H1 (cell line): ENCODE measurements around the gene CUL4A. TPM values are rescaled to one million over a fixed set of nuclear protein-coding genes. Genes with fewer than 3 reads are reported as not detected.

Experiments
- CTCF ChIA-PET: fragments of 300-600 bp; sonication (Branson Sonifier 250); formaldehyde crosslinking; loops from one replicate; lab custom pipeline; 2021; ENCODE audit not compliant: partially characterized antibody; lab: Charles Lee
- POLR2A ChIA-PET: fragments of 300-600 bp; sonication (Branson Sonifier 250); formaldehyde crosslinking; loops from one replicate; lab custom pipeline; 2021; ENCODE audit warnings: inconsistent platforms; ENCODE audit not compliant: partially characterized antibody; lab: Charles Lee
- DNase-seq, 2 experiments: peaks; one replicate each; pipeline versions ENCODE4 v3.0.0 to v3.0.0-alpha.2; 2010 to 2022; ENCODE audit warnings: low spot score in 2 of 2, low read depth in 1 of 2, mixed read lengths in 1 of 2
- FAIRE-seq: peaks from 2 replicates; lab custom pipeline; 2011; peaks lifted over from hg19 to GRCh38; lab: Jason Lieb, UNC
- H2AFZ ChIP-seq: 2 replicates; pipeline ENCODE4 v1.8.1; 2012; ENCODE audit warnings: low read length, inconsistent platforms
- H2AK5ac ChIP-seq: 2 replicates; pipeline ENCODE4 v1.6.1; 2013; ENCODE audit warnings: low read depth, low read length
- H2BK120ac ChIP-seq: replicated peaks from 2 replicates; pipeline ENCODE3; 2013; ENCODE audit warnings: low read depth, low read length, inconsistent platforms
- H2BK12ac ChIP-seq: 2 replicates; pipeline ENCODE4 v1.6.1; 2013; ENCODE audit warnings: low read depth, low read length
- H2BK15ac ChIP-seq: 2 replicates; pipeline ENCODE4 v1.6.1; 2013; ENCODE audit warnings: low read length
- H2BK20ac ChIP-seq: 2 replicates; pipeline ENCODE4 v1.6.1; 2013; ENCODE audit warnings: low read length
- H2BK5ac ChIP-seq: 2 replicates; pipeline ENCODE4 v1.6.1; 2013; ENCODE audit warnings: low read depth, low read length
- H3K14ac ChIP-seq: 2 replicates; pipeline ENCODE4 v1.6.1; 2013; ENCODE audit warnings: inconsistent platforms; ENCODE audit not compliant: insufficient read length
- H3K18ac ChIP-seq: 2 replicates; pipeline ENCODE4 v1.6.1; 2013; ENCODE audit warnings: low read length; ENCODE audit errors: extremely low read depth
- H3K23ac ChIP-seq: 2 replicates; pipeline ENCODE4 v1.6.1; 2013; ENCODE audit warnings: inconsistent platforms; ENCODE audit not compliant: insufficient read length
- H3K23me2 ChIP-seq: 2 replicates; pipeline ENCODE4 v1.6.1; 2013; ENCODE audit warnings: low read depth, low read length
- H3K27ac ChIP-seq: 2 replicates; pipeline ENCODE4 v1.6.1; 2011; ENCODE audit warnings: low read depth, low read length, inconsistent platforms
- H3K27me3 ChIP-seq, 4 experiments: replicated peaks in 1 of 4; 1 replicate in 1 of 4; 2 replicates in 3 of 4; pipeline versions ENCODE4 v1.6.1 to v1.8.1; 2011 to 2013; ENCODE audit warnings: low read length in 3 of 4, mild to moderate bottlenecking in 3 of 4, inconsistent platforms in 2 of 4, mixed read lengths in 2 of 4, moderate library complexity in 1 of 4; ENCODE audit not compliant: control insufficient read depth in 3 of 4, insufficient read depth in 3 of 4; ENCODE audit errors: extremely low read depth in 1 of 4
- H3K36me3 ChIP-seq, 4 experiments: 2 replicates each; pipeline versions ENCODE4 v1.6.1 to v1.8.1; 2011 to 2013; ENCODE audit warnings: mild to moderate bottlenecking in 4 of 4, low read length in 3 of 4, moderate library complexity in 2 of 4, control low read depth in 1 of 4, inconsistent platforms in 1 of 4; ENCODE audit not compliant: insufficient read depth in 4 of 4, control insufficient read depth in 2 of 4
- H3K4ac ChIP-seq: replicated peaks from 2 replicates; pipeline ENCODE3; 2013; ENCODE audit warnings: low read length, low read depth, mixed read lengths, inconsistent platforms; ENCODE audit not compliant: insufficient read length
- H3K4me1 ChIP-seq, 4 experiments: replicated peaks in 1 of 4; 1 replicate in 1 of 4; 2 replicates in 3 of 4; pipeline versions ENCODE4 v1.6.1 to v1.8.1; 2011 to 2013; ENCODE audit warnings: low read length in 3 of 4, inconsistent platforms in 2 of 4, mixed read lengths in 1 of 4; ENCODE audit not compliant: insufficient read depth in 4 of 4, control insufficient read depth in 3 of 4
- H3K4me2 ChIP-seq, 2 experiments: 2 replicates each; pipeline versions ENCODE4 v1.6.1 to v1.8.1; 2011 to 2013; ENCODE audit warnings: low read depth in 2 of 2, low read length in 2 of 2, control low read depth in 1 of 2, inconsistent platforms in 1 of 2, mild to moderate bottlenecking in 1 of 2; ENCODE audit not compliant: insufficient read depth in 1 of 2
- H3K4me3 ChIP-seq, 4 experiments: fragments of 200-600, 300-600 bp in 1 of 4; sonication (generic), shearing (Covaris generic), sonication (Bioruptor Twin) in 1 of 4; 2 replicates each; pipeline versions ENCODE4 v1.5.1 to v1.8.1; 2011 to 2016; ENCODE audit warnings: low read length in 4 of 4, low read depth in 3 of 4, control low read depth in 2 of 4, inconsistent platforms in 2 of 4, mild to moderate bottlenecking in 2 of 4, mixed read lengths in 1 of 4, moderate library complexity in 1 of 4; ENCODE audit not compliant: insufficient read depth in 2 of 4; ENCODE audit errors: extremely low read depth in 1 of 4
- H3K56ac ChIP-seq: replicated peaks from 2 replicates; pipeline ENCODE3; 2013; ENCODE audit warnings: low read depth, mild to moderate bottlenecking, mixed read lengths, low read length, inconsistent platforms; ENCODE audit not compliant: insufficient read length
- H3K79me1 ChIP-seq: 2 replicates; pipeline ENCODE4 v1.6.1; 2013; ENCODE audit warnings: low read depth, low read length, control low read depth
- H3K79me2 ChIP-seq, 2 experiments: 2 replicates each; pipeline versions ENCODE4 v1.6.1 to v1.8.1; 2012 to 2013; ENCODE audit warnings: low read length in 2 of 2, mild to moderate bottlenecking in 2 of 2, inconsistent platforms in 1 of 2; ENCODE audit not compliant: insufficient read depth in 2 of 2, control insufficient read depth in 1 of 2
- H3K9ac ChIP-seq, 4 experiments: replicated peaks in 1 of 4; 1 replicate in 1 of 4; 2 replicates in 3 of 4; pipeline versions ENCODE4 v1.6.1 to v1.8.1; 2011 to 2013; ENCODE audit warnings: low read depth in 3 of 4, low read length in 3 of 4, control low read depth in 2 of 4, mild to moderate bottlenecking in 2 of 4, moderate library complexity in 2 of 4, inconsistent platforms in 1 of 4; ENCODE audit errors: extremely low read depth in 1 of 4
- H3K9me3 ChIP-seq, 2 experiments: 2 replicates each; pipeline versions ENCODE4 v1.6.1 to v1.8.1; 2012 to 2013; ENCODE audit warnings: mild to moderate bottlenecking in 2 of 2, moderate library complexity in 2 of 2, control low read depth in 1 of 2, inconsistent platforms in 1 of 2, low read depth in 1 of 2, low read length in 1 of 2, mixed read lengths in 1 of 2; ENCODE audit not compliant: insufficient read depth in 2 of 2
- H4K20me1 ChIP-seq, 2 experiments: replicated peaks in 1 of 2; 2 replicates each; pipeline versions ENCODE3 to v1.8.1; 2011 to 2013; ENCODE audit warnings: inconsistent platforms in 2 of 2, low read length in 2 of 2, mild to moderate bottlenecking in 1 of 2; ENCODE audit not compliant: insufficient read depth in 2 of 2, control insufficient read depth in 1 of 2
- H4K5ac ChIP-seq: 2 replicates; pipeline ENCODE4 v1.6.1; 2013; ENCODE audit warnings: low read length, low read depth, mixed read lengths, inconsistent platforms; ENCODE audit not compliant: insufficient read length
- H4K8ac ChIP-seq: 2 replicates; pipeline ENCODE4 v1.8.0; 2013; ENCODE audit warnings: mild to moderate bottlenecking, moderate library complexity, low read length, inconsistent platforms; ENCODE audit not compliant: insufficient read depth; ENCODE audit errors: extremely low read depth
- H4K91ac ChIP-seq: replicated peaks from 2 replicates; pipeline ENCODE3; 2013; ENCODE audit warnings: low read length, mixed read lengths, inconsistent platforms; ENCODE audit not compliant: insufficient read length
- ATF3 ChIP-seq: IDR thresholded peaks from 2 replicates; pipeline ENCODE4 v1.6.1; 2011; ENCODE audit warnings: low read depth, mild to moderate bottlenecking, low read length; ENCODE audit not compliant: insufficient read depth
- CHD1 ChIP-seq: IDR thresholded peaks from 2 replicates; pipeline ENCODE4 v1.6.1; 2012; ENCODE audit warnings: low read depth, low read length, improper control_type of control experiment
- HDAC2 ChIP-seq, 2 experiments: fragments of 300-600 bp in 1 of 2; sonication (generic) in 1 of 2; IDR thresholded peaks; 2 replicates each; pipeline ENCODE4 v1.6.1; 2011 to 2012; ENCODE audit warnings: low read depth in 2 of 2, low read length in 2 of 2, mild to moderate bottlenecking in 2 of 2, moderate library complexity in 2 of 2, borderline replicate concordance in 1 of 2, inconsistent platforms in 1 of 2
- POU5F1 ChIP-seq: IDR thresholded peaks from 2 replicates; pipeline ENCODE4 v1.6.1; 2011; ENCODE audit warnings: low read depth, mild to moderate bottlenecking, low read length, moderate library complexity
- RAD21 ChIP-seq, 2 experiments: IDR thresholded peaks in 1 of 2; conservative IDR thresholded peaks in 1 of 2; 2 replicates each; pipeline ENCODE4 v1.6.1; 2011; ENCODE audit warnings: low read depth in 2 of 2, low read length in 2 of 2, improper control_type of control experiment in 1 of 2, inconsistent platforms in 1 of 2, mild to moderate bottlenecking in 1 of 2, moderate library complexity in 1 of 2
- SP1 ChIP-seq: IDR thresholded peaks from 2 replicates; pipeline ENCODE4 v1.6.1; 2011; ENCODE audit warnings: low read depth, low read length
- USF2 ChIP-seq: IDR thresholded peaks from 2 replicates; pipeline ENCODE4 v1.6.1; 2011; ENCODE audit warnings: low read length, improper control_type of control experiment
- WGBS, 2 experiments: shearing (Covaris generic) in 1 of 2; methylation state at CpG; one replicate each; pipeline versions ENCODE4 v1.1.6 to v1.1.7; 2013 to 2015; ENCODE audit warnings: low lambda C conversion rate in 2 of 2, mixed read lengths in 2 of 2, inconsistent platforms in 1 of 2, low coverage in 1 of 2, missing lambda C conversion rate in 1 of 2; ENCODE audit not compliant: insufficient replicate concordance in 2 of 2, insufficient coverage in 1 of 2, insufficient read length in 1 of 2; ENCODE audit errors: extremely low coverage in 1 of 2, missing lambda C conversion rate in 1 of 2; 5-methylcytosine and 5-hydroxymethylcytosine counted together
- polyA plus RNA-seq, 7 experiments: library from polyadenylated mRNA; depleted of rRNA in 3 of 7; stranded (reverse) in 5 of 7; unstranded in 2 of 7; fragments of >200 nt in 5 of 7; fragments of 200-250 nt in 2 of 7; gene quantifications; 1 replicate in 5 of 7; 2 replicates in 1 of 7; 4 replicates in 1 of 7; pipeline versions ENCODE4 v1.2.1 to v1.2.3, GENCODE V29; 2011 to 2013; ENCODE audit warnings: missing spikeins in 2 of 7, mixed read lengths in 2 of 7
- total RNA-seq: library from RNA; stranded (reverse); fragmentation: NEBNext Ultra II Directional; extraction: Animal tissue kit (Norgen Biotek cat#: 25700); gene quantifications from 2 replicates; pipeline ENCODE4 v1.2.1, GENCODE V29; 2021
- TF ChIP-seq, protein P1 (sequence below), 3 experiments: IDR thresholded peaks; 1 replicate in 2 of 3; 2 replicates in 1 of 3; pipeline versions ENCODE4 v1.5.1 to v1.6.1; 2011; ENCODE audit warnings: low read length in 3 of 3, mild to moderate bottlenecking in 3 of 3, inconsistent platforms in 2 of 3, low read depth in 1 of 3, moderate library complexity in 1 of 3; ENCODE audit not compliant: insufficient read depth in 1 of 3; ENCODE audit errors: control extremely low read depth in 1 of 3

Gene CUL4A
- total and polyA plus RNA-seq, 2 of the 8 experiments (the other 6 are each of a cell fraction or from before 2014, with no cell fraction given) = 54.7 to 101 TPM

- Histone ChIP-seq H4K91ac (no peak overlapping the region), H3K4ac (no peak overlapping the region), H2AK5ac (no peak overlapping the region), H2BK20ac (no peak overlapping the region), H3K18ac (no peak overlapping the region), H3K36me3 (peaks cover 2 to 18% (median 5%) of the 10 kb centered on the region in 4 experiments; a peak in 5 of 8 replicates), H4K8ac (no peak overlapping the region), H3K9ac (no peak overlapping the region), H3K27ac (no peak overlapping the region), H3K14ac (no peak overlapping the region), H3K9me3 (no peaks in the 10 kb centered on the region), H4K5ac (no peak overlapping the region), H3K27me3 (no peaks in the 10 kb centered on the region), H3K4me2 (no peak overlapping the region), H3K23ac (no peak overlapping the region), H3K4me1 (peaks cover 0 to 10% (median 3%) of the 10 kb centered on the region in 4 experiments; a peak in 5 of 7 replicates), H2BK12ac (no peak overlapping the region), H3K56ac (no peak overlapping the region), H3K4me3 (no peak overlapping the region), H2BK15ac (no peak overlapping the region), H2BK120ac (no peak overlapping the region), H3K79me1 (no peaks in the 10 kb centered on the region), H2AFZ (no peak overlapping the region), H3K23me2 (no peaks in the 10 kb centered on the region), H3K79me2 (no peaks in the 10 kb centered on the region; a peak in 1 of 4 replicates), H2BK5ac (no peak overlapping the region), H4K20me1 (no peaks in the 10 kb centered on the region)
- ChIA-PET CTCF (interaction anchor here (1.3 kb wide), 1 partner anchor 234 kb away, joined by 3 read pairs; no protein-coding TSS in a partner anchor), POLR2A (interaction anchor here (1.2 to 2.5 kb wide), 2 partner anchors 13 to 43 kb away, joined by 3 to 7 read pairs; partner anchors contain the start of genes CUL4A and PCID2)
- WGBS, 2 experiments = 91% methylated on average over 5 of the region's 5 CpGs; no CpG with 5 or more reads in 1 of the 2 experiments
- FAIRE-seq = no peak
- DNase-seq = no peak
- no peak for TF ChIP-seq ATF3
- no peak for TF ChIP-seq CHD1
- no peak for TF ChIP-seq HDAC2 (IDR thresholded peaks at IDR 0.05; ENCODE audit: borderline replicate concordance in 1 of 2, low read depth in 2 of 2, low read length in 2 of 2)
- TF ChIP-seq RAD21 (IDR thresholded peaks at IDR 0.05 in 1 of 2, conservative IDR thresholded peaks at IDR 0.05 in 1 of 2; ENCODE audit: low read depth in 2 of 2, low read length in 2 of 2) = no peak
- TF ChIP-seq USF2 = no peak
- no peak for TF ChIP-seq SP1
- TF ChIP-seq POU5F1 = no peak
- TF ChIP-seq, protein P1, sequence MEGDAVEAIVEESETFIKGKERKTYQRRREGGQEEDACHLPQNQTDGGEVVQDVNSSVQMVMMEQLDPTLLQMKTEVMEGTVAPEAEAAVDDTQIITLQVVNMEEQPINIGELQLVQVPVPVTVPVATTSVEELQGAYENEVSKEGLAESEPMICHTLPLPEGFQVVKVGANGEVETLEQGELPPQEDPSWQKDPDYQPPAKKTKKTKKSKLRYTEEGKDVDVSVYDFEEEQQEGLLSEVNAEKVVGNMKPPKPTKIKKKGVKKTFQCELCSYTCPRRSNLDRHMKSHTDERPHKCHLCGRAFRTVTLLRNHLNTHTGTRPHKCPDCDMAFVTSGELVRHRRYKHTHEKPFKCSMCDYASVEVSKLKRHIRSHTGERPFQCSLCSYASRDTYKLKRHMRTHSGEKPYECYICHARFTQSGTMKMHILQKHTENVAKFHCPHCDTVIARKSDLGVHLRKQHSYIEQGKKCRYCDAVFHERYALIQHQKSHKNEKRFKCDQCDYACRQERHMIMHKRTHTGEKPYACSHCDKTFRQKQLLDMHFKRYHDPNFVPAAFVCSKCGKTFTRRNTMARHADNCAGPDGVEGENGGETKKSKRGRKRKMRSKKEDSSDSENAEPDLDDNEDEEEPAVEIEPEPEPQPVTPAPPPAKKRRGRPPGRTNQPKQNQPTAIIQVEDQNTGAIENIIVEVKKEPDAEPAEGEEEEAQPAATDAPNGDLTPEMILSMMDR (IDR thresholded peaks at IDR 0.05; ENCODE audit: control extremely low read depth in 1 of 3, insufficient read depth in 1 of 3, low read depth in 1 of 3, low read length in 3 of 3) = no peak
Measured at GRCh38 chr13:113166681-113167080, 42.7 kb upstream of the CUL4A start.
